Measurements from ENCODE around the gene RIOK3.

Gene RIOK3

DNA sequence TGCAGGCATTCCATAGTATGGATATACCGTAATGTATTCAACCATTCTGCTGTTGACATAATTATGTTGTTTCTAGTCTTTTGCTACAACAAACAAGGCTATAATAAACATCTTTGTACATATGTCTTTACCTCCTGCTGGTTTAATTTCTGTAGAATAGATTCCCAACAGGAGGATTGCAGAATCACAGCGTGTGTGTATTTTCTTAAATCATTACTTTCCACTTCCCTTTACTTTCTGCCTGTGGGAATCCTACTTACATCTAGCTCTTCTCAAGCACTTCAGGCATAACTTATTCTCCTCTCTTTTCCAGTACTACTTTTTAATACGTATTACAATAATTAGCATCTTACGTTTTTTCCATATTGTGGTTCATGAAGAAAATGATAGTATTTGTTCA is 13.0 kb upstream of the RIOK3 start:
- Histone ChIP-seq H2AK5ac (ENCODE audit: low read depth, low read length) (no peak overlapping the region), H3K14ac (ENCODE audit: low read length) (no peak overlapping the region), H2AFZ (ENCODE audit: low read length) (no peak overlapping the region), H4K8ac (ENCODE audit: low read depth, low read length) (no peak overlapping the region), H3K23ac (ENCODE audit: low read depth, low read length, poor library complexity) (no peak overlapping the region), H3K9me3 (replicated peaks in 1 of 2; ENCODE audit: control insufficient read depth in 2 of 2, insufficient read depth in 1 of 2, low read depth in 1 of 2, low read length in 2 of 2) (peaks cover 0 to 3% of the 10 kb centered on the region in 2 donors), H2BK120ac (ENCODE audit: low read depth, low read length) (no peak overlapping the region), H2BK5ac (ENCODE audit: low read length) (no peak overlapping the region), H4K91ac (ENCODE audit: low read depth, low read length, poor library complexity) (no peak overlapping the region), H3K4me3 (ENCODE audit: low read length in 2 of 2) (no peak overlapping the region), H3K36me3 (replicated peaks in 1 of 2; ENCODE audit: control insufficient read depth in 2 of 2, insufficient read depth in 2 of 2, low read length in 2 of 2) (no peaks in the 10 kb centered on the region), H2BK12ac (ENCODE audit: low read length) (no peak overlapping the region), H3K27me3 (ENCODE audit: control insufficient read depth in 3 of 3, insufficient read depth in 3 of 3, low read depth in 1 of 3, low read length in 3 of 3) (peaks cover 0 to 8% (median 0%) of the 10 kb centered on the region in 3 experiments), H3K18ac (ENCODE audit: low read length) (no peak overlapping the region), H3K79me1 (ENCODE audit: low read depth, low read length) (no peaks in the 10 kb centered on the region), H3K4ac (ENCODE audit: low read length) (no peak overlapping the region), H3K4me1 (ENCODE audit: control insufficient read depth in 2 of 2, insufficient read depth in 1 of 2, low read depth in 1 of 2, low read length in 2 of 2) (peaks cover 3 to 9% of the 10 kb centered on the region in 2 donors), H3K9ac (ENCODE audit: low read depth, low read length, poor library complexity) (no peak overlapping the region), H3K27ac (replicated peaks; ENCODE audit: low read length) (no peak overlapping the region), H2BK15ac (ENCODE audit: low read length) (no peak overlapping the region), H3K4me2 (ENCODE audit: insufficient read depth, low read length, poor library complexity, severe bottlenecking) (no peak overlapping the region)
- no CpG with 5 or more reads among the region's 4 CpGs for WGBS, 2 donors (ENCODE audit: extremely low coverage in 2 of 2, insufficient read length in 2 of 2, insufficient replicate concordance in 1 of 2)
- no peak for DNase-seq (ENCODE audit: low spot score)

DNA sequence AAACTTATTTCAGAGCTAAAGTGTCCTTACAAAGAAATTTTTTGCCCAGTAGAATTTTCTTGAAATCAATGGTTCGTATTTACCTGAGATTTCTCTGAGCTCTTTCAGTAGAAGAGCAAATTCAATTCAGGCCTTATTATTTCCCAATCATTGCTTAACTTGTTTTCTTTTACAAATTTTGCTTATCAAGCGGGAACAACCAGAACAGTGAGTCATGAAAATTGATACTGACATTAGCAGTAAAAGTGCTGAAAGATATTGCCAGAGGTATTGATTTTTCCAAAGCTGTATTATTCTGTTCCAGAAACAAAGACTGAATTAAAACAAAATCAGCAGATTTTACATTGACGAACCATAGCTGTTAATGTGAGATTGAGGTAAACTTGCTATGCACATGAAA is 10.1 kb upstream of the RIOK3 start:
- no peaks in the 10 kb centered on the region for H3K36me3 ChIP-seq (replicated peaks in 1 of 2; ENCODE audit: control insufficient read depth in 2 of 2, insufficient read depth in 2 of 2, low read length in 2 of 2)
- H4K91ac ChIP-seq (ENCODE audit: low read depth, low read length, poor library complexity), result no peak overlapping the region
- no peak overlapping the region for H2BK120ac ChIP-seq (ENCODE audit: low read depth, low read length)
- no peak overlapping the region for H3K14ac ChIP-seq (ENCODE audit: low read length)
- H3K4ac ChIP-seq (ENCODE audit: low read length), result no peak overlapping the region
- H2BK12ac ChIP-seq (ENCODE audit: low read length), result no peak overlapping the region
- no peak overlapping the region for H3K23ac ChIP-seq (ENCODE audit: low read depth, low read length, poor library complexity)
- H4K8ac ChIP-seq (ENCODE audit: low read depth, low read length), result no peak overlapping the region
- no peaks in the 10 kb centered on the region for H3K79me1 ChIP-seq (ENCODE audit: low read depth, low read length)
- H3K18ac ChIP-seq (ENCODE audit: low read length), result no peak overlapping the region
- WGBS, 2 donors (ENCODE audit: extremely low coverage in 2 of 2, insufficient read length in 2 of 2, insufficient replicate concordance in 1 of 2), result no CpG with 5 or more reads among the region's 3 CpGs
- no peak for DNase-seq (ENCODE audit: low spot score)
- H3K9ac ChIP-seq (ENCODE audit: low read depth, low read length, poor library complexity), result no peak overlapping the region
- no peak overlapping the region for H2AK5ac ChIP-seq (ENCODE audit: low read depth, low read length)
- H3K4me2 ChIP-seq (ENCODE audit: insufficient read depth, low read length, poor library complexity, severe bottlenecking), result no peak overlapping the region
- no peak overlapping the region for H2AFZ ChIP-seq (ENCODE audit: low read length)
- H2BK5ac ChIP-seq (ENCODE audit: low read length), result no peak overlapping the region
- peaks cover 0 to 3% of the 10 kb centered on the region in 2 donors for H3K4me1 ChIP-seq (ENCODE audit: control insufficient read depth in 2 of 2, insufficient read depth in 1 of 2, low read depth in 1 of 2, low read length in 2 of 2)
- H3K9me3 ChIP-seq (replicated peaks in 1 of 2; ENCODE audit: control insufficient read depth in 2 of 2, insufficient read depth in 1 of 2, low read depth in 1 of 2, low read length in 2 of 2), result peaks cover 0 to 3% of the 10 kb centered on the region in 2 donors
- H3K27ac ChIP-seq (replicated peaks; ENCODE audit: low read length), result no peak overlapping the region
- no peak overlapping the region for H2BK15ac ChIP-seq (ENCODE audit: low read length)
- no peak overlapping the region for H3K4me3 ChIP-seq (ENCODE audit: low read length in 2 of 2)
- peaks cover 0 to 8% (median 0%) of the 10 kb centered on the region in 3 experiments for H3K27me3 ChIP-seq (ENCODE audit: control insufficient read depth in 3 of 3, insufficient read depth in 3 of 3, low read depth in 1 of 3, low read length in 3 of 3)

DNA sequence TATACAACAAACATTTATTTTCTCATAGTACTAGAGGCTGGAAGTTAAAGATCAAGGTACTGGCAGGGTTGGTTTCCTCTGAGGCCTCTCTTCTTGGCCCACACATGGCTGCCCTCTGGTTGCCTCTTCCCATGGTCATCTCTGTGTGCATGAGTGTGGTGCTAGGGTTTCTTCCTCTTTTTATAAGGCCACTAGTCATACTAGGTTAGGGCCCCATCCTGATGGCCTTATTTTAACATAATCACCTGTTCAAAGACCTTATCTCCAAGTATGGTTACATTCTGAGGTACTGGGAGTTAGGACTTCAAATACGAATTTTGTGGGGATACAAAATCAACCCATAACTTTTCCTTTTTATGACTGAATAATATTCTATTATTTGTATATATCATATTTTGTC is 4.8 kb upstream of the RIOK3 start:
- Histone ChIP-seq H3K23ac (ENCODE audit: low read depth, low read length, poor library complexity) (no peak overlapping the region), H3K4me2 (ENCODE audit: insufficient read depth, low read length, poor library complexity, severe bottlenecking) (no peak overlapping the region), H3K4ac (ENCODE audit: low read length) (no peak overlapping the region)

DNA sequence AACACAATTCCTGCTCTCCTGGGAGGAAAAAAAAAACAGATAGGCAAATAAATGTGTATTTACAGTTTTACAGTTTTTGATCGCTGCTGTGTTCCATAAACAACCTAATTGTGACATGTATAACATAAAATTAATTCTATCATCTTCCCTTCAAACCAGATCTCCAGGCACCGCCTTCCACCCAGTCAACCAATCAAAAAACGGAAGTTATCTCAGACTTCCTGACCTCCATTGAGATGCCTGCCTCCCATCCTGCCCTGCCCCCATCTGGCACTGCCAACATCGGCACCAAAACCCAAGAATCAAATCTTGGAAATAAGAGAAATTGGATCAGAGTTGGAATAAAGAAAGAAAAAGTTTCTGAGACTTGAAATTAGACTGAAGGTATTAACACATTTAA is 3.1 kb upstream of the RIOK3 start:
- Histone ChIP-seq H2AK5ac (ENCODE audit: low read depth, low read length) (no peak overlapping the region), H3K4me3 (ENCODE audit: low read length in 2 of 2) (no peak overlapping the region), H3K4me1 (ENCODE audit: control insufficient read depth in 2 of 2, insufficient read depth in 1 of 2, low read depth in 1 of 2, low read length in 2 of 2) (peaks cover 0 to 5% of the 10 kb centered on the region in 2 donors), H3K27ac (replicated peaks; ENCODE audit: low read length) (no peak overlapping the region), H3K4me2 (ENCODE audit: insufficient read depth, low read length, poor library complexity, severe bottlenecking) (no peak overlapping the region), H3K36me3 (replicated peaks in 1 of 2; ENCODE audit: control insufficient read depth in 2 of 2, insufficient read depth in 2 of 2, low read length in 2 of 2) (no peaks in the 10 kb centered on the region), H3K79me1 (ENCODE audit: low read depth, low read length) (peaks cover 4% of the 10 kb centered on the region), H3K18ac (ENCODE audit: low read length) (no peak overlapping the region), H2BK12ac (ENCODE audit: low read length) (no peak overlapping the region), H3K27me3 (ENCODE audit: control insufficient read depth in 3 of 3, insufficient read depth in 3 of 3, low read depth in 1 of 3, low read length in 3 of 3) (no peaks in the 10 kb centered on the region), H2AFZ (ENCODE audit: low read length) (no peak overlapping the region), H2BK5ac (ENCODE audit: low read length) (no peak overlapping the region), H3K23ac (ENCODE audit: low read depth, low read length, poor library complexity) (no peak overlapping the region), H4K8ac (ENCODE audit: low read depth, low read length) (no peak overlapping the region), H3K9me3 (replicated peaks in 1 of 2; ENCODE audit: control insufficient read depth in 2 of 2, insufficient read depth in 1 of 2, low read depth in 1 of 2, low read length in 2 of 2) (no peaks in the 10 kb centered on the region), H4K91ac (ENCODE audit: low read depth, low read length, poor library complexity) (no peak overlapping the region), H2BK120ac (ENCODE audit: low read depth, low read length) (no peak overlapping the region), H3K14ac (ENCODE audit: low read length) (no peak overlapping the region), H3K9ac (ENCODE audit: low read depth, low read length, poor library complexity) (no peak overlapping the region), H2BK15ac (ENCODE audit: low read length) (no peak overlapping the region), H3K4ac (ENCODE audit: low read length) (no peak overlapping the region)
- no peak for DNase-seq (ENCODE audit: low spot score)
- WGBS, 2 donors (ENCODE audit: extremely low coverage in 2 of 2, insufficient read length in 2 of 2, insufficient replicate concordance in 1 of 2), result no CpG with 5 or more reads among the region's 4 CpGs

More for the DNA sequence above, 4.8 kb upstream of the RIOK3 start:
- Histone ChIP-seq H4K8ac (ENCODE audit: low read depth, low read length) (no peak overlapping the region), H2AK5ac (ENCODE audit: low read depth, low read length) (no peak overlapping the region), H3K27me3 (ENCODE audit: control insufficient read depth in 3 of 3, insufficient read depth in 3 of 3, low read depth in 1 of 3, low read length in 3 of 3) (no peaks in the 10 kb centered on the region), H2BK12ac (ENCODE audit: low read length) (no peak overlapping the region), H3K14ac (ENCODE audit: low read length) (no peak overlapping the region), H3K9ac (ENCODE audit: low read depth, low read length, poor library complexity) (no peak overlapping the region), H2BK15ac (ENCODE audit: low read length) (no peak overlapping the region), H2BK5ac (ENCODE audit: low read length) (no peak overlapping the region), H3K18ac (ENCODE audit: low read length) (no peak overlapping the region), H4K91ac (ENCODE audit: low read depth, low read length, poor library complexity) (no peak overlapping the region), H2AFZ (ENCODE audit: low read length) (no peak overlapping the region), H3K27ac (replicated peaks; ENCODE audit: low read length) (no peak overlapping the region), H3K79me1 (ENCODE audit: low read depth, low read length) (peaks cover 1% of the 10 kb centered on the region), H3K4me3 (ENCODE audit: low read length in 2 of 2) (no peak overlapping the region), H3K36me3 (replicated peaks in 1 of 2; ENCODE audit: control insufficient read depth in 2 of 2, insufficient read depth in 2 of 2, low read length in 2 of 2) (no peaks in the 10 kb centered on the region), H2BK120ac (ENCODE audit: low read depth, low read length) (no peak overlapping the region), H3K9me3 (replicated peaks in 1 of 2; ENCODE audit: control insufficient read depth in 2 of 2, insufficient read depth in 1 of 2, low read depth in 1 of 2, low read length in 2 of 2) (no peaks in the 10 kb centered on the region), H3K4me1 (ENCODE audit: control insufficient read depth in 2 of 2, insufficient read depth in 1 of 2, low read depth in 1 of 2, low read length in 2 of 2) (peaks cover 0 to 2% of the 10 kb centered on the region in 2 donors)
- no CpG with 5 or more reads among the region's 1 CpG for WGBS, 2 donors (ENCODE audit: extremely low coverage in 2 of 2, insufficient read length in 2 of 2, insufficient replicate concordance in 1 of 2)
- DNase-seq (ENCODE audit: low spot score), result no peak

All from neuronal stem cell (in vitro differentiated cells).